Natural killer cell treated with Interleukin-12 subunit alpha and Interleukin-12 subunit beta and Interleukin-15 and Interleukin-18, amount 100 ng/mL, for 72 hours (primary cell): ENCODE measurements around the gene FMN1. TPM values are rescaled to one million over a fixed set of nuclear protein-coding genes. Genes with fewer than 3 reads are reported as not detected.
A peak's percentile ranks its signal among the peaks of the same experiment; 100 is the strongest.

Experiments
- ATAC-seq, 2 donors: fragments of 150-1000 bp; cut with Tn5 transposase in 1 of 2; sonication (Bioruptor Pico), chemical (Tn5 transposase) in 1 of 2; 2 replicates each; pipeline ENCODE4 v1.10.0; 2021
- DNase-seq: peaks from one replicate; pipeline ENCODE4 v3.0.0; 2022; ENCODE audit warnings: low spot score
- H3K27ac Mint-ChIP-seq, 2 donors: 1 replicate in 1 of 2; 2 replicates in 1 of 2; pipeline ENCODE4 v1.8.0; 2022; ENCODE audit warnings: mixed read lengths in 2 of 2, mild to moderate bottlenecking in 1 of 2, moderate library complexity in 1 of 2
- H3K27me3 Mint-ChIP-seq, 2 donors: 1 replicate in 1 of 2; 2 replicates in 1 of 2; pipeline ENCODE4 v1.8.0; 2022; ENCODE audit warnings: mixed read lengths in 2 of 2
- H3K36me3 Mint-ChIP-seq: one replicate; pipeline ENCODE4 v1.8.0; 2022; ENCODE audit warnings: mixed read lengths
- H3K4me1 Mint-ChIP-seq, 2 donors: 1 replicate in 1 of 2; 2 replicates in 1 of 2; pipeline ENCODE4 v1.8.0; 2022; ENCODE audit warnings: low read depth in 2 of 2, mixed read lengths in 2 of 2, mild to moderate bottlenecking in 1 of 2
- H3K4me3 Mint-ChIP-seq: one replicate; pipeline ENCODE4 v1.8.0; 2022; ENCODE audit warnings: mixed read lengths
- H3K9me3 Mint-ChIP-seq: 2 replicates; pipeline ENCODE4 v1.8.0; 2022; ENCODE audit warnings: mixed read lengths
- total RNA-seq, 2 donors: library from RNA; stranded (reverse); gene quantifications; one replicate each; pipeline ENCODE4 v1.2.3, GENCODE V29; 2022

The FMN1 gene
- total RNA-seq, 2 donors from 2014 or later, result 0.55 to 2.6 TPM

GRCh38 chr15:32818758-32819447 is 375.6 kb downstream of the FMN1 start:
- Mint-ChIP-seq H3K4me3 (no peak overlapping the region), H3K36me3 (no peaks in the 10 kb centered on the region), H3K27ac (no peak overlapping the region), H3K4me1 (no peaks in the 10 kb centered on the region), H3K9me3 (no peaks in the 10 kb centered on the region), H3K27me3 (peaks cover 0 to 2% of the 10 kb centered on the region in 2 donors)
- DNase-seq (no peak), ATAC-seq (no peak)

- no peak overlapping the region for H3K27ac Mint-ChIP-seq
- H3K27me3 Mint-ChIP-seq, result peaks cover 0 to 8% of the 10 kb centered on the region in 2 donors
- no peak overlapping the region for H3K4me3 Mint-ChIP-seq
- ATAC-seq, result no peak
- no peaks in the 10 kb centered on the region for H3K36me3 Mint-ChIP-seq
- no peaks in the 10 kb centered on the region for H3K9me3 Mint-ChIP-seq
- DNase-seq, result no peak
- no peaks in the 10 kb centered on the region for H3K4me1 Mint-ChIP-seq
Measured at GRCh38 chr15:32817577-32817976, 376.9 kb downstream of the FMN1 start.

DNA sequence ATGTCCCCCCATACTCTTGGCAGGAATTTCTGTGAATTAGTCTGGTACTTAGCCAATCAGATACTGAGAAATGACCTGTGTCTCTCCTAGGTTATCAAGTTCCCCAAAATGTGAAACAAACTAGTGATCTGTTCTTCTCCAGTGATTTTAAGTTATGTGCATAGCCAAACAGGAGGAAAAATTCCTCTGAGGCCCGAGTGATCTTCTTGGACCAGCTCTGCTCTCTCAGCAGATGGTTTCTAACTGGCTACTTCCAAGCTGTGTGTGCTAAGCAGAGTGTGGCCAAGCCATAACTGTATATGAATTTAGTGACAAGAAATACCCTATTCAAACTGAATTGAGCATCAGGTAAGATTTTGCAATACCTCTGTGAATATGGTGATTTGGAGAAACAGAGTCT is 387.2 kb downstream of the FMN1 start:
- no peak for DNase-seq
- H3K9me3 Mint-ChIP-seq, result no peaks in the 10 kb centered on the region
- peaks cover 12% of the 10 kb centered on the region for H3K36me3 Mint-ChIP-seq
- no peak overlapping the region for H3K4me3 Mint-ChIP-seq
- no peak overlapping the region for H3K27ac Mint-ChIP-seq
- ATAC-seq, result no peak
- peaks cover 4 to 13% of the 10 kb centered on the region in 2 donors for H3K4me1 Mint-ChIP-seq
- H3K27me3 Mint-ChIP-seq, result peaks cover 24 to 32% of the 10 kb centered on the region in 2 donors

GRCh38 chr15:32803631-32804030 is 390.9 kb downstream of the FMN1 start:
- peaks cover 7% of the 10 kb centered on the region for H3K36me3 Mint-ChIP-seq
- ATAC-seq (no peak), DNase-seq (no peak)
- H3K4me1 Mint-ChIP-seq, result peaks cover 7 to 18% of the 10 kb centered on the region in 2 donors
- no peak overlapping the region for H3K27ac Mint-ChIP-seq
- H3K4me3 Mint-ChIP-seq, result no peak overlapping the region
- H3K27me3 Mint-ChIP-seq, result peaks cover 17 to 25% of the 10 kb centered on the region in 2 donors
- no peaks in the 10 kb centered on the region for H3K9me3 Mint-ChIP-seq

DNA sequence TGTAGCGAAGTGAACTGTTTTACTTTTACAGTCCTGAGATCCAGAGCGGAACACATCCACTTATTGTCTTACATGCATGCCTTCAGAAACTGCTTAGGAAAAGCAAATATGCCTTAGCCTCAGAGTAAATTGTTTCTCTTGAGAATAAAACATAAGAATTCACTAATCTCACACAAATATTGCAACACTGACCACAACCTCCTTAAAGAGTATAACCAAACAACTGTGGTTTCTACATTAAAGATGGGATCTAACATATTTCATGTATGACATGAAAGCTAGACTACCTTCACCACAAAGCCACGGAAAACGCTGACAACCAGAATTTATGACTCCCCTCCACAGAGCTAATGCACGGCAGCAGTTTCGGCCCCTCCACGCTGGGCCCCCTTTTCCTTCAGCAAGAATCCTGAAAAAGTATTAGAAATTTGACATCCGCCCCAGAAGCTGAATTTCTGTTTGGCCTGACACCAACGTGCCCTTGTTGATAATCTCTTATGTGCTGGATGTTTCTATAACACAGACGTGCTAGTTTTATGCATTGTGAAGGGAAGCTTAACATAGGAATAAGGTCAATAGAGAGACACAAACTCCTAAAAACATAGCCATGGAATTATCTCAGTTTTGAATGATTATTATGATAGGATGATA is 392.1 kb downstream of the FMN1 start:
- peaks cover 17 to 23% of the 10 kb centered on the region in 2 donors for H3K27me3 Mint-ChIP-seq
- H3K27ac Mint-ChIP-seq, result no peak overlapping the region
- ATAC-seq, result peak in 1 of 2 donors; percentile 66
- no peak overlapping the region for H3K4me3 Mint-ChIP-seq
- no peaks in the 10 kb centered on the region for H3K9me3 Mint-ChIP-seq
- DNase-seq, result no peak
- peaks cover 7% of the 10 kb centered on the region for H3K36me3 Mint-ChIP-seq
- H3K4me1 Mint-ChIP-seq, result peaks cover 7 to 18% of the 10 kb centered on the region in 2 donors

DNA sequence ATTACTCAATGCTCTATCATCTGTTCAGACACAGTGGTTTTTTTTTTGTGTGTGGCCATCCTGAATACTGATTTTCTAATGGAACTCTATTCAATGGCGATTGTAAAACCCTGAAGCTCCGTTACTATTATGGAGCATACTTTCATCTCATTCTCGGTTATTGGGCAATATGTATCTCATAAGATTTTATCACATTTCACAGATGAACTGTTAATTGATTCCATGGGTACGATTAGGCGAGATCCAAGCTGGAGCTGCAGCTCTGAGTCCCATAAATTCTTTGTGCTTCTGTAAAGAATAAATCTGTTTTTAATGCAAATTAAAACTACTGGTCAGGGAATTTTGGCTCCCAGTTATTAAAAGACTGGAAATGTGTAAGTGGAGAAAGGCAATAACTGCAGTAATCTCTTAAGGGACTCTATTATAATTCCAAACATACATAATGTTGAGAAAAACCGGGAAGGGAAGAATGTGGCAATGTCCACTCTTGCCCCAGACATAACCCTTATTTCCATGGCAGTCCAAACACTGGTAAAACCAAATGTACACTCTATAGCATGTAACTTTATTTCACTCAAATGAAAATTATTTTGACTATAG is 394.5 kb downstream of the FMN1 start:
- H3K9me3 Mint-ChIP-seq, result no peaks in the 10 kb centered on the region
- peaks cover 6 to 17% of the 10 kb centered on the region in 2 donors for H3K27me3 Mint-ChIP-seq
- DNase-seq (no peak), ATAC-seq (no peak)
- no peak overlapping the region for H3K4me3 Mint-ChIP-seq
- H3K36me3 Mint-ChIP-seq, result peaks cover 7% of the 10 kb centered on the region
- peaks cover 7 to 18% of the 10 kb centered on the region in 2 donors for H3K4me1 Mint-ChIP-seq
- no peak overlapping the region for H3K27ac Mint-ChIP-seq

DNA sequence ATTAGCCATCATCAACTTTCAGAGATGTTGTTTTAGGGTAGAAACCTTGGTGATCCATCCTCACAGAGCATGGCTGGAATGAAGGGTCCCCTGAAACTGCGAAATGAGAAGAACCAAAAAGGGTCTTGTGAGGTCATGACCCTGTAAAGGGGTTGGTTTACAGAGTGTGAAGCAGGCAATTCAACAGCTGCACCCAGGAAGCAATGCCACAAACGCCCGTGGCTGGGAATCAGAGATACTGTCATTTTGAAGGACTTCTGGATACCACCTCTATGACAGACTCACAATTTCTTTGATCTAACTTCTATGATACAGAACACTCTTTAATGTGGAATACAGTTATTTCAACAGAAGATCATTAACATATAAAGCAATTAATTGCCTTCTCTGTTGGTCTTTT is 397.7 kb downstream of the FMN1 start:
- Mint-ChIP-seq H3K27me3 (peaks cover 0 to 7% of the 10 kb centered on the region in 2 donors), H3K36me3 (no peaks in the 10 kb centered on the region), H3K9me3 (no peaks in the 10 kb centered on the region), H3K27ac (no peak overlapping the region), H3K4me3 (no peak overlapping the region), H3K4me1 (peaks cover 0 to under 1% of the 10 kb centered on the region in 2 donors)
- DNase-seq (no peak), ATAC-seq (no peak)

DNA sequence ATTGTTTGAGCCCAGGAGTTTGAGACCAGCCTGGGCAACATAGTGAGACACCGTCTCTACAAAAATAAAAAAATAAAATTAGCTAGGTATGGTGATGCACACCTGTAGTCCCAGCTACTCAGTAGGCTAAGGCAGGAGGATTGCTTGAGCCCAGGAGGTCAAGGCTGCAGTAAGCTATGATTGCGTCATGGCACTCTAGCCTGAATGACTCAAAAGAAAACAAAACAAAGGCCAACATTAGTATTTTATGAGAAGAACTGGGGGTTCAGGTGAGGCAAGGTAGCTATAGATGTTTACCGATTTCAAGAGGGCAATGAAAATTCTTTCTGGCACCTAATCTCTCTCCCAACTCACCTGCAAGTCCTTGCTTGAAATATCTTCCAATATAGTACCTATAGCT is 399.5 kb downstream of the FMN1 start:
- DNase-seq, result no peak
- Mint-ChIP-seq H3K4me3 (no peak overlapping the region), H3K9me3 (no peaks in the 10 kb centered on the region), H3K4me1 (no peaks in the 10 kb centered on the region), H3K27ac (no peak overlapping the region), H3K36me3 (no peaks in the 10 kb centered on the region), H3K27me3 (peaks cover 0 to 9% of the 10 kb centered on the region in 2 donors)
- no peak for ATAC-seq

GRCh38 chr15:32792436-32792835 is 402.1 kb downstream of the FMN1 start:
- ATAC-seq, result no peak
- Mint-ChIP-seq H3K36me3 (no peaks in the 10 kb centered on the region), H3K27ac (no peak overlapping the region), H3K4me1 (no peaks in the 10 kb centered on the region), H3K4me3 (no peak overlapping the region), H3K27me3 (peaks cover 0 to 7% of the 10 kb centered on the region in 2 donors), H3K9me3 (no peaks in the 10 kb centered on the region)
- DNase-seq, result no peak

- no peak for ATAC-seq
Measured at GRCh38 chr15:32790352-32790999, 404.0 kb downstream of the FMN1 start.

DNA sequence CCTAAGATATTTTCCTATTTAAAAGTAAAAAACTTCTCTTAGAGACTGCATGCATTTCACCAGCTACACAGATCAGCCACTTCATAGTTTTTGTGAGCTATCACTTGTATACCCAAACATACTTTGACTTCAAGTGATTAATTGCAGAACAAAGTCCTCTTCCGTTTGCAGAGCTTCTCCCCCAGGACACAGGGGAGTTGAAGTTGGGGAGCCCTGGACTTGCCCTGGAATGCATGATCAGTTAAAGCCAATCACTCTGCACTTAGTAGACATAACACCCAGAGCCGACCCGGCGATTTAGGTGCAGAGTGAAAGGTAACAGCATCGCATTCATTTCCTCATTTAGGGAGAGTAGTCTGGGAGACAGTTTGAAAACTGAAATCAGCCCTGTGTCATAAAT is 406.6 kb downstream of the FMN1 start:
- ATAC-seq (no peak), DNase-seq (no peak)
- Mint-ChIP-seq H3K27me3 (peaks cover 0 to 15% of the 10 kb centered on the region in 2 donors), H3K4me3 (no peak overlapping the region), H3K9me3 (no peaks in the 10 kb centered on the region), H3K4me1 (no peaks in the 10 kb centered on the region), H3K27ac (no peak overlapping the region), H3K36me3 (no peaks in the 10 kb centered on the region)

More at GRCh38 chr15:32790352-32790999, 404.0 kb downstream of the FMN1 start:
- Mint-ChIP-seq H3K27ac (no peak overlapping the region), H3K4me1 (no peaks in the 10 kb centered on the region), H3K4me3 (no peak overlapping the region), H3K9me3 (no peaks in the 10 kb centered on the region), H3K36me3 (no peaks in the 10 kb centered on the region), H3K27me3 (peaks cover 0 to 9% of the 10 kb centered on the region in 2 donors)
- DNase-seq, result no peak

GRCh38 chr15:32786906-32787305 is 407.6 kb downstream of the FMN1 start:
- H3K4me1 Mint-ChIP-seq, result no peaks in the 10 kb centered on the region
- DNase-seq, result no peak
- no peak for ATAC-seq
- no peak overlapping the region for H3K27ac Mint-ChIP-seq
- no peak overlapping the region for H3K4me3 Mint-ChIP-seq
- peaks cover 0 to 15% of the 10 kb centered on the region in 2 donors for H3K27me3 Mint-ChIP-seq
- H3K9me3 Mint-ChIP-seq, result no peaks in the 10 kb centered on the region
- H3K36me3 Mint-ChIP-seq, result no peaks in the 10 kb centered on the region

DNA sequence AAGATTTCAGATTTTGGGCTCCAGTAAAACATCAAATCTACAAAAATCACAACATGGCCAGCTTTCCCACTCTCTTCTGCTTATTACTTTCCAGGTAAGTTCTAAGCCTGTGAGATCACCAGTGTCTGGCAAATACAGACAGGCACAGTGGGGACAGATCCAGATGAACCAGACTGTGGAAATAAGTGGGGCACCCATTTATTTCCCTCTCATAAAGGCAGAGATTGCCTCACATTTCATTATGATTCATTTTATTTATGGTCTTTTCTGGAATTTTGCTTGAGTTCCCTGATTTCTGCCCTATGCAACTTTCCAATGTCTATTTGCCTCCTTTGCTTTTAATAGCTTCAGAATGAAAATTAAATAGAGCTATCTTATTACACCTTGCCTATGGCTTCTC is 409.9 kb downstream of the FMN1 start:
- no peaks in the 10 kb centered on the region for H3K4me1 Mint-ChIP-seq
- peaks cover 0 to 18% of the 10 kb centered on the region in 2 donors for H3K27me3 Mint-ChIP-seq
- no peaks in the 10 kb centered on the region for H3K36me3 Mint-ChIP-seq
- no peak overlapping the region for H3K27ac Mint-ChIP-seq
- ATAC-seq, result no peak
- H3K9me3 Mint-ChIP-seq, result no peaks in the 10 kb centered on the region
- no peak for DNase-seq
- no peak overlapping the region for H3K4me3 Mint-ChIP-seq

GRCh38 chr15:32781781-32782180 is 412.7 kb downstream of the FMN1 start:
- Mint-ChIP-seq H3K27ac (no peak overlapping the region), H3K9me3 (no peaks in the 10 kb centered on the region), H3K4me3 (no peak overlapping the region), H3K36me3 (no peaks in the 10 kb centered on the region), H3K4me1 (no peaks in the 10 kb centered on the region), H3K27me3 (peaks cover 0 to 18% of the 10 kb centered on the region in 2 donors)
- ATAC-seq (no peak), DNase-seq (no peak)
